Stimulated activated CD8-positive, alpha-beta memory T cell treated with anti-CD3 and anti-CD28 coated beads, Interleukin-7, amount 100 ng/mL, for 24 hours (primary cell): ENCODE measurements around the gene MTCL3.
"Not testable (repeated sequence)": the region's sequence is repeated elsewhere in the genome, so short reads cannot be mapped to it uniquely, and the experiment has no call there.

Experiments used
- DNase-seq: peaks from one replicate; pipeline ENCODE4 v3.0.0-alpha.2; 2020; ENCODE audit warnings: low read depth

Gene MTCL3

GRCh38 chr6:127428562-127428961, 90.6 kb downstream of the MTCL3 start:
- DNase-seq: not testable (repeated sequence)

- no peak for DNase-seq
These were observed 95.2 kb downstream of the MTCL3 start for GRCh38 chr6:127423921-127424320.
